Measurements from ENCODE around the gene AQP11.

- TF ChIP-seq EZH2 (IDR thresholded peaks at IDR 0.05; ENCODE audit: borderline replicate concordance, insufficient read depth, low read length, poor library complexity, severe bottlenecking) (no peak), CTCF (IDR thresholded peaks at IDR 0.05; ENCODE audit: poor library complexity, severe bottlenecking) (no peak), RAD21 (conservative IDR thresholded peaks at IDR 0.05) (no peak), REST (IDR thresholded peaks at IDR 0.05; ENCODE audit: borderline replicate concordance) (no peak), POLR2AphosphoS5 (IDR thresholded peaks at IDR 0.05) (no peak)
Measured at GRCh38 chr11:77560605-77561004, 29.1 kb upstream of the AQP11 start.
